ENCODE results near the gene PKDREJ.

DNA sequence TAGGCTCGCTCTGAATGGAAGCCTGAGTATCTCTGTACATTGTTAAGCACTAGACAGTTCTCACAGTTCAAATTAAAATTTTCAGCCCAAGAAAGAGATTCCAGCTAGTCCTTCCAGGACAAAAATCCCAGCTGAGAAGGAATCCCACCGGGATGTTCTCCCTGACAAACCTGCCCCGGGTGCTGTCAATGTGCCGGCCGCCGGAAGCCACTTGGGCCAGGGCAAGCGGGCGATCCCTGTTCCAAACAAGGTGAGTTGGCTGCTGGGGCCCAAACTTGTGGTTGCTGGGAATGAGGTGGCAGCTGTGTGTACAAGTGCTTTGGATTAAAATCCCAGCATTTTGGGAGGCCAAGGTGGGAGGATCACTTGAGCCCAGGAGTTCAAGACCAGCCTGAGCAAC is 48.9 kb upstream of the PKDREJ start:
- TF ChIP-seq SIN3A (IDR thresholded peaks at IDR 0.05; ENCODE audit: borderline replicate concordance, insufficient read depth, low read length): no peak
- TF ChIP-seq TAF1 (IDR thresholded peaks at IDR 0.05; ENCODE audit: borderline replicate concordance, insufficient read depth, low read length): no peak
- no peak for TF ChIP-seq POLR2AphosphoS5 (IDR thresholded peaks at IDR 0.05; ENCODE audit: low read depth, low read length)

All from PFSK-1 (cell line).